Adrenal gland (tissue), 12 donors: Measurements from ENCODE around the gene HIBCH. TPM values are rescaled to one million over a fixed set of nuclear protein-coding genes. Genes with fewer than 3 reads are reported as not detected.

Source experiments
- DNase-seq, 7 donors: peaks; one replicate each; pipeline ENCODE4 v3.0.0-alpha.2; 2019 to 2020
- H3K27ac ChIP-seq, 5 donors: fragments of 200-600 bp; sonication (generic) in 4 of 5; 1 replicate in 3 of 5; 2 replicates in 2 of 5; pipeline versions ENCODE4 v1.5.1 to v1.8.0; 2016 to 2020; ENCODE audit warnings: mild to moderate bottlenecking in 1 of 5
- H3K27me3 ChIP-seq: fragments of 200-600 bp; 2 replicates; pipeline ENCODE4 v1.8.0; 2021
- H3K36me3 ChIP-seq, 2 donors: fragments of 200-600 bp; replicated peaks in 1 of 2; 1 replicate in 1 of 2; 2 replicates in 1 of 2; pipeline versions ENCODE4 v1.5.1 to v1.8.0; 2018 to 2022
- H3K4me1 ChIP-seq, 2 donors: fragments of 200-600 bp; replicated peaks in 1 of 2; 1 replicate in 1 of 2; 2 replicates in 1 of 2; pipeline versions ENCODE4 v1.5.1 to v1.8.0; 2018 to 2021
- H3K4me3 ChIP-seq, 4 donors: fragments of 200-600 bp; sonication (generic) in 3 of 4; one replicate each; pipeline ENCODE4 v1.5.1; 2016 to 2018
- H3K9me3 ChIP-seq, 3 donors: fragments of 200-600 bp; sonication (generic) in 1 of 3; replicated peaks in 1 of 3; 1 replicate in 2 of 3; 2 replicates in 1 of 3; pipeline versions ENCODE4 v1.5.1 to v1.8.0; 2016 to 2021
- CTCF ChIP-seq, 6 experiments: fragments of 450-650 bp in 4 of 6; fragments of 200-600 bp in 2 of 6; sonication (generic) in 1 of 6; IDR thresholded peaks; 1 replicate in 5 of 6; 2 replicates in 1 of 6; pipeline versions ENCODE4 v1.5.1 to v1.8.0; 2016 to 2021; ENCODE audit warnings: antibody characterized with exemption in 6 of 6, mild to moderate bottlenecking in 2 of 6, moderate library complexity in 1 of 6
- POLR2A ChIP-seq, 2 donors: fragments of 450-650 bp; IDR thresholded peaks; one replicate each; pipeline ENCODE4 v1.6.1; 2017; ENCODE audit warnings: antibody characterized with exemption in 2 of 2, mild to moderate bottlenecking in 2 of 2, moderate library complexity in 1 of 2
- WGBS, 4 donors: extraction: QIAGEN DNeasy Blood & Tissue Kit in 2 of 4; methylation state at CpG; one replicate each; pipeline versions ENCODE4 v1.1.5 to v1.1.7; 2013 to 2017; 5-methylcytosine and 5-hydroxymethylcytosine counted together
- intact Hi-C, 2 donors: fragments of 100-400 bp; cut with DNase I; formaldehyde crosslinking; loops; one replicate each; pipeline versions ENCODE4 v1.14.1 to v1.15.0; 2022 to 2023
- polyA plus RNA-seq, 3 donors: library from polyadenylated mRNA; stranded (reverse); fragments of 200-250 nt in 2 of 3; fragments of 350-450 nt in 1 of 3; fragmentation: Illumina TruSeq in 1 of 3; extraction: RNeasy Lipid Tissue Mini Kit (QIAGEN cat#74804) in 1 of 3; gene quantifications; one replicate each; pipeline ENCODE4 v1.2.3, GENCODE V29; 2013 to 2014
- total RNA-seq, 9 donors: library from RNA; depleted of rRNA in 4 of 9; stranded (reverse); fragments of >200 nt in 4 of 9; fragments of 120-200 nt in 1 of 9; fragmentation: NEBNext Ultra II Directional in 1 of 9; extraction: Animal tissue kit (Norgen Biotek cat#: 25700) in 1 of 9; gene quantifications; one replicate each; pipeline versions ENCODE4 v1.1.0 to v1.2.4, GENCODE V29; 2013 to 2023
- donor health status: healthy with polysubstance abuse.
- donor health status: Bipolar disorder and iron deficiency.
- donor health status: DM: yes; HTN: yes; CAD: no.
- donor health status: DM: no; HTN: no; CAD: no.
- donor health status: DM: no; HTN: no; CAD: no.
- donor health status: DM: yes; HTN: yes; CAD: no.

HIBCH gene
- total and polyA plus RNA-seq, 12 donors: 18.2 to 174 (median 66.4) TPM

DNA sequence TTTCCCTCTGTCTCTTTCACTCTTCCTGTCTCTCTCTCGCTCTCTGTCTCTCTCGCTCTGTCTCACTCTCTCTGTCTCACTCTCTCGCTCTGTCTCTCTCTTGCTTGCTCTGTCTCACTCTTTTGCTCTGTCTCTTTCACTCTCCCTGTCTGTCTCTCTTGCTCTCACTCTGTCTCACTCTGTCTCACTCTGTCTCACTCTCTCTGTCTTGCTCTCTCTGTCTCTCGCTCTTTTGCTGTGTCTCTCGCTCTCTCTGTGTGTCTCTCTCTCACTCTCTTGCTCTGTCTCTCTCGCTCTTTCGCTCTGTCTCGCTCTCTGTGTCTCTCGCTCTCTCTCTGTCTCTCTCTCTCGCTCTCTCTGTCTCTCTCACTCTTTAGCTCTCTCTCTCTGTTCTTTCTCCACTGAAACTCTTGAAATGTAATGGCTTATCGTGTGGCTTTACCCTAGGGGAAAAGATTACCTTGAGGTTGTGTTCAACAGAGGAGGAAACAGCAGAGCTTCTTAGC is 46.7 kb upstream of the HIBCH start:
- intact Hi-C loops: no loop called here
- WGBS, 4 donors: 88 to 94% (median 91%) methylated on average over 11 of the region's 11 CpGs
- Histone ChIP-seq H3K27ac (no peak overlapping the region), H3K27me3 (no peaks in the 10 kb centered on the region), H3K36me3 (peaks cover 0 to 59% of the 10 kb centered on the region in 2 donors), H3K4me1 (no peaks in the 10 kb centered on the region), H3K9me3 (no peaks in the 10 kb centered on the region), H3K4me3 (no peak overlapping the region)
- no peak for TF ChIP-seq CTCF (IDR thresholded peaks at IDR 0.05)
- no peak for TF ChIP-seq POLR2A (IDR thresholded peaks at IDR 0.05)
- DNase-seq: no peak

GRCh38 chr2:190365499-190366204 is 46.0 kb upstream of the HIBCH start:
- DNase-seq: no peak
- Histone ChIP-seq H3K9me3 (no peaks in the 10 kb centered on the region), H3K4me3 (no peak overlapping the region), H3K27me3 (no peaks in the 10 kb centered on the region), H3K4me1 (peaks cover 0 to 6% of the 10 kb centered on the region in 2 donors), H3K36me3 (peaks cover 0 to 52% of the 10 kb centered on the region in 2 donors), H3K27ac (no peak overlapping the region)
- TF ChIP-seq CTCF (IDR thresholded peaks at IDR 0.05) (no peak), POLR2A (IDR thresholded peaks at IDR 0.05) (no peak)
- intact Hi-C loops: no loop called here
- WGBS, 4 donors: 88 to 97% (median 93%) methylated on average over 17 to 19 of the region's 19 CpGs

DNA sequence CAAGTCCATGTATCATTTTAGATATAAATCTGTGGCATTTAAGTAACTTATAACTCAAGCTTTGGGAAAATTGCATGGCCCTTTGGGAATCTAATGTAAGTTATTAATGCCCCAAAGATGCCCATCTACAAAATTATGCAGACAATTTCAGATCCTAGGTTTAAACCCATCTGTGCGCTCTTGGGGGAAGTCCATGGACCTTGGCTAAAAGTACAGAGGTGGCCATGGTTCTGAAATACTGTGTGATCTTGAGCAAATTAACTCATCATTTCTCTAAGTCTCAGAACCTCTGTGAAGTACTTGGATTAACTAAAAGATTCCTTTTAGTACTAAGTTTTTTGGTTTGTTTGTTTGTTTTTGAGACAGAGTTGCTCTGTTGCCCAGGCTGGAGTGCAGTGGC is 43.3 kb upstream of the HIBCH start:
- TF ChIP-seq POLR2A (IDR thresholded peaks at IDR 0.05) (no peak), CTCF (IDR thresholded peaks at IDR 0.05) (no peak)
- Histone ChIP-seq H3K9me3 (no peaks in the 10 kb centered on the region), H3K27ac (no peak overlapping the region), H3K4me1 (peaks cover 23 to 31% of the 10 kb centered on the region in 2 donors), H3K4me3 (no peak overlapping the region), H3K36me3 (peaks cover 0 to 26% of the 10 kb centered on the region in 2 donors), H3K27me3 (no peaks in the 10 kb centered on the region)
- intact Hi-C loops: no loop called here
- DNase-seq: no peak
- 92 to 100% (median 100%) methylated on average over 1 of the region's 1 CpG for WGBS, 4 donors

GRCh38 chr2:190361572-190361971 is 41.9 kb upstream of the HIBCH start:
- Histone ChIP-seq H3K9me3 (no peaks in the 10 kb centered on the region), H3K4me1 (peaks cover 23 to 41% of the 10 kb centered on the region in 2 donors), H3K27ac (no peak overlapping the region), H3K27me3 (no peaks in the 10 kb centered on the region), H3K4me3 (no peak overlapping the region), H3K36me3 (peaks cover 0 to 13% of the 10 kb centered on the region in 2 donors)
- no peak for TF ChIP-seq POLR2A (IDR thresholded peaks at IDR 0.05)
- TF ChIP-seq CTCF (IDR thresholded peaks at IDR 0.05): no peak
- intact Hi-C loops: no loop called here
- WGBS, 4 donors: 30 to 68% (median 65%) methylated on average over 2 of the region's 2 CpGs
- DNase-seq: no peak
